SK-N-SH (cell line): Measurements from ENCODE around the gene MAS1L. TPM values are rescaled to one million over a fixed set of nuclear protein-coding genes. Genes with fewer than 3 reads are reported as not detected.

Experiments used
- CTCF ChIA-PET: fragments of 300-600, 350-600 bp; formaldehyde crosslinking; extraction: SDS; loops from one replicate; lab custom pipeline; 2021; lab: Yijun Ruan, JAX
- POLR2A ChIA-PET: fragments of 350-600 bp; sonication (Branson Sonifier 250); formaldehyde crosslinking; extraction: SDS; loops from one replicate; lab custom pipeline; 2020; ENCODE audit warnings: antibody characterized with exemption, inconsistent platforms; lab: Yijun Ruan, JAX
- DNase-seq: peaks from one replicate; pipeline ENCODE4 v3.0.0; 2012
- H2AFZ ChIP-seq: fragments of 200-600 bp; sonication (generic); 2 replicates; pipeline ENCODE4 v1.8.1; 2016; ENCODE audit warnings: antibody characterized with exemption, mild to moderate bottlenecking, low read depth
- H3F3A ChIP-seq: fragments of 200-600 bp; sonication (generic); replicated peaks from 2 replicates; pipeline ENCODE3; 2016; ENCODE audit warnings: antibody characterized with exemption, mild to moderate bottlenecking; ENCODE audit not compliant: insufficient read depth
- H3K27ac ChIP-seq, 2 experiments: fragments of 200-500 bp in 1 of 2; fragments of 200-600 bp in 1 of 2; sonication (Bioruptor generic) in 1 of 2; sonication (generic), shearing (Covaris generic) in 1 of 2; 2 replicates each; pipeline versions ENCODE4 v1.5.1 to v1.6.1; 2014 to 2016; ENCODE audit warnings: low read depth in 2 of 2, inconsistent platforms in 1 of 2, low read length in 1 of 2, mild to moderate bottlenecking in 1 of 2, mixed read lengths in 1 of 2
- H3K27me3 ChIP-seq: fragments of 200-600 bp; sonication (generic), shearing (Covaris generic); 2 replicates; pipeline ENCODE4 v1.6.1; 2016; ENCODE audit warnings: mixed run types; ENCODE audit not compliant: insufficient read depth
- H3K36me3 ChIP-seq, 2 experiments: fragments of 200-500 bp in 1 of 2; fragments of 200-600 bp in 1 of 2; sonication (Bioruptor generic) in 1 of 2; sonication (generic) in 1 of 2; replicated peaks in 1 of 2; 2 replicates each; pipeline versions ENCODE3 to v1.5.1; 2014 to 2016; ENCODE audit warnings: low read length in 1 of 2, mild to moderate bottlenecking in 1 of 2; ENCODE audit not compliant: insufficient read depth in 2 of 2, control insufficient read depth in 1 of 2
- H3K4me1 ChIP-seq, 2 experiments: fragments of 200-500 bp in 1 of 2; fragments of 200-600 bp in 1 of 2; sonication (Bioruptor generic) in 1 of 2; sonication (generic), shearing (Covaris generic) in 1 of 2; 2 replicates each; pipeline versions ENCODE4 v1.5.1 to v1.6.1; 2014 to 2016; ENCODE audit warnings: low read depth in 1 of 2, low read length in 1 of 2, mixed run types in 1 of 2; ENCODE audit not compliant: insufficient read depth in 2 of 2, control insufficient read depth in 1 of 2
- H3K4me2 ChIP-seq: fragments of 200-600 bp; sonication (generic), shearing (Covaris generic); 2 replicates; pipeline ENCODE4 v1.6.1; 2017; ENCODE audit warnings: mixed run types
- H3K4me3 ChIP-seq, 2 experiments: fragments of 200-500 bp in 1 of 2; fragments of 200-600 bp in 1 of 2; sonication (Bioruptor generic) in 1 of 2; sonication (generic), shearing (Covaris generic) in 1 of 2; 2 replicates each; pipeline versions ENCODE4 v1.5.1 to v1.8.1; 2014 to 2016; ENCODE audit warnings: low read depth in 2 of 2, inconsistent platforms in 1 of 2, low read length in 1 of 2, mild to moderate bottlenecking in 1 of 2, mixed read lengths in 1 of 2, moderate library complexity in 1 of 2
- H3K79me2 ChIP-seq: fragments of 200-600 bp; sonication (generic); 2 replicates; pipeline ENCODE4 v1.8.1; 2017; ENCODE audit warnings: mild to moderate bottlenecking; ENCODE audit not compliant: insufficient read depth
- H3K9ac ChIP-seq: fragments of 200-600 bp; sonication (generic); 2 replicates; pipeline ENCODE4 v1.6.1; 2017; ENCODE audit warnings: mixed run types
- H3K9me2 ChIP-seq: fragments of 200-600 bp; sonication (generic); 2 replicates; pipeline ENCODE4 v1.6.1; 2017; ENCODE audit warnings: mixed run types
- H3K9me3 ChIP-seq: fragments of 200-600 bp; sonication (generic); 2 replicates; pipeline ENCODE4 v1.6.1; 2017; ENCODE audit warnings: mixed run types, mild to moderate bottlenecking, moderate library complexity
- H4K20me1 ChIP-seq: fragments of 200-600 bp; sonication (generic); 2 replicates; pipeline ENCODE4 v1.6.1; 2017; ENCODE audit warnings: mild to moderate bottlenecking, mixed run types; ENCODE audit not compliant: insufficient read depth
- CHD2 ChIP-seq: fragments of 150-350 bp; IDR thresholded peaks from 2 replicates; pipeline ENCODE4 v1.6.1; 2018; ENCODE audit warnings: low read length; ENCODE audit not compliant: partially characterized antibody
- ELF1 ChIP-seq: IDR thresholded peaks from 2 replicates; pipeline ENCODE4 v1.4.0; 2012
- FOSL2 ChIP-seq: IDR thresholded peaks from 2 replicates; pipeline ENCODE4 v1.4.0; 2012; ENCODE audit warnings: low read depth, mild to moderate bottlenecking, moderate library complexity, borderline replicate concordance
- FOXJ3 ChIP-seq: sonication (generic); formaldehyde crosslinking; IDR thresholded peaks from 2 replicates; pipeline ENCODE4 v1.5.1; 2020; ENCODE audit warnings: mild to moderate bottlenecking, missing genetic modification reagents
- FOXM1 ChIP-seq: IDR thresholded peaks from 2 replicates; pipeline ENCODE4 v1.4.0; 2012; ENCODE audit warnings: low read depth, mild to moderate bottlenecking
- GABPA ChIP-seq: IDR thresholded peaks from 2 replicates; pipeline ENCODE4 v1.4.0; 2012; ENCODE audit warnings: low read depth, mild to moderate bottlenecking
- JUND ChIP-seq: IDR thresholded peaks from 2 replicates; pipeline ENCODE4 v1.4.0; 2012
- MXI1 ChIP-seq: IDR thresholded peaks from 2 replicates; pipeline ENCODE4 v1.6.1; 2012; ENCODE audit warnings: mild to moderate bottlenecking, low read depth, low read length, improper control_type of control experiment
- NFIC ChIP-seq: IDR thresholded peaks from 2 replicates; pipeline ENCODE4 v1.4.0; 2012; ENCODE audit warnings: borderline replicate concordance
- RCOR1 ChIP-seq: fragments of 150-350 bp; IDR thresholded peaks from 2 replicates; pipeline ENCODE4 v1.6.1; 2017; ENCODE audit warnings: antibody characterized with exemption, low read length
- RFX5 ChIP-seq: IDR thresholded peaks from 2 replicates; pipeline ENCODE4 v1.6.1; 2012; ENCODE audit warnings: mild to moderate bottlenecking, improper control_type of control experiment, low read length
- SIN3A ChIP-seq: IDR thresholded peaks from 2 replicates; pipeline ENCODE4 v1.6.1; 2012; ENCODE audit warnings: low read depth, mild to moderate bottlenecking, low read length, moderate library complexity, borderline replicate concordance
- SMC3 ChIP-seq: IDR thresholded peaks from 2 replicates; pipeline ENCODE4 v1.6.1; 2012; ENCODE audit warnings: low read depth, low read length, improper control_type of control experiment
- TAF1 ChIP-seq: IDR thresholded peaks from 2 replicates; pipeline ENCODE4 v1.6.1; 2012; ENCODE audit warnings: low read depth, mild to moderate bottlenecking, low read length, moderate library complexity, borderline replicate concordance
- USF1 ChIP-seq: IDR thresholded peaks from 2 replicates; pipeline ENCODE4 v1.4.0; 2012; ENCODE audit warnings: low read depth, borderline replicate concordance
- YY1 ChIP-seq: IDR thresholded peaks from 2 replicates; pipeline ENCODE4 v1.4.0; 2012; ENCODE audit warnings: low read depth, mild to moderate bottlenecking
- ZBTB33 ChIP-seq: IDR thresholded peaks from 2 replicates; pipeline ENCODE4 v1.4.0; 2012; ENCODE audit warnings: low read depth, borderline replicate concordance
- WGBS: methylation state at CpG from one replicate; pipeline ENCODE4 v1.1.6; 2017; ENCODE audit warnings: low lambda C conversion rate; 5-methylcytosine and 5-hydroxymethylcytosine counted together
- polyA plus RNA-seq, 3 experiments: library from polyadenylated mRNA; depleted of rRNA; stranded (reverse); fragments of >200 nt; gene quantifications; 2 replicates each; pipeline ENCODE4 v1.2.3, GENCODE V29; 2012
- TF ChIP-seq, protein P1 (sequence below): fragments of 150-350 bp; IDR thresholded peaks from 2 replicates; pipeline ENCODE4 v1.6.1; 2016; ENCODE audit warnings: mild to moderate bottlenecking, low read depth, low read length
- TF ChIP-seq, protein P2 (sequence below): IDR thresholded peaks from 2 replicates; pipeline ENCODE4; 2012
- TF ChIP-seq, protein P3 (sequence below): IDR thresholded peaks from 2 replicates; pipeline ENCODE4 v1.4.0; 2012; ENCODE audit warnings: low read depth

The MAS1L gene
- polyA plus RNA-seq, 1 of the 3 experiments (the other 2 are of a cell fraction), result not detected

DNA sequence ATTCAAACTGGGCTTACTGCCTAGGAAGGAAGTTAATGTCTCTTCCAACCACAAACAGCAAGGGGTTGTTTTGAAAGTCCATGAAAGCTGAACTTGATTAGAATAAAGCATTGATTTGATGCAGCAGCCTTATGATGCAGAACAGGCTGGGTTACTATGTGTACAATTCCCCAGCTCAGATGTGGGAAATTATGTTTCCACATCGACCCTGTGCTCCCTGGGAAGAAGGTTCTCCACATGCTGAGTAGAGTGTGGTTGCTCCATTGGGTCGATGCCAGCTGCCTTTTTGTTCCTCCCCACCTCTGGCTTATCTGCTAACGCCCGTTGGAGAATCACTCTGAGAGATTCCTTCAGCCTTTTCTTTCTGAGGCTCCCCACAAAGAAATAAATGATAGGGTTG, 1.2 kb downstream of the MAS1L start:
- ChIA-PET CTCF (no interaction called here), POLR2A (no interaction called here)
- H3K79me2 ChIP-seq, result no peaks in the 10 kb centered on the region
- no peak overlapping the region for H3K9ac ChIP-seq
- H3K9me2 ChIP-seq, result no peaks in the 10 kb centered on the region
- no peaks in the 10 kb centered on the region for H4K20me1 ChIP-seq
- DNase-seq, result no peak
- no peak overlapping the region for H3K27ac ChIP-seq
- no peak overlapping the region for H3K4me2 ChIP-seq
- no peak overlapping the region for H2AFZ ChIP-seq
- WGBS, result 0% methylated on average over 3 of the region's 4 CpGs
- H3K36me3 ChIP-seq, result no peaks in the 10 kb centered on the region
- no peak for TF ChIP-seq JUND
- TF ChIP-seq YY1, result no peak
- TF ChIP-seq RCOR1, result no peak
- TF ChIP-seq MXI1, result no peak
- TF ChIP-seq RFX5, result no peak
- no peak for TF ChIP-seq FOSL2
- no peak for TF ChIP-seq FOXJ3
- TF ChIP-seq CHD2, result no peak
- TF ChIP-seq, protein P1, sequence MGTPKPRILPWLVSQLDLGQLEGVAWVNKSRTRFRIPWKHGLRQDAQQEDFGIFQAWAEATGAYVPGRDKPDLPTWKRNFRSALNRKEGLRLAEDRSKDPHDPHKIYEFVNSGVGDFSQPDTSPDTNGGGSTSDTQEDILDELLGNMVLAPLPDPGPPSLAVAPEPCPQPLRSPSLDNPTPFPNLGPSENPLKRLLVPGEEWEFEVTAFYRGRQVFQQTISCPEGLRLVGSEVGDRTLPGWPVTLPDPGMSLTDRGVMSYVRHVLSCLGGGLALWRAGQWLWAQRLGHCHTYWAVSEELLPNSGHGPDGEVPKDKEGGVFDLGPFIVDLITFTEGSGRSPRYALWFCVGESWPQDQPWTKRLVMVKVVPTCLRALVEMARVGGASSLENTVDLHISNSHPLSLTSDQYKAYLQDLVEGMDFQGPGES, result no peak
- TF ChIP-seq, protein P2, sequence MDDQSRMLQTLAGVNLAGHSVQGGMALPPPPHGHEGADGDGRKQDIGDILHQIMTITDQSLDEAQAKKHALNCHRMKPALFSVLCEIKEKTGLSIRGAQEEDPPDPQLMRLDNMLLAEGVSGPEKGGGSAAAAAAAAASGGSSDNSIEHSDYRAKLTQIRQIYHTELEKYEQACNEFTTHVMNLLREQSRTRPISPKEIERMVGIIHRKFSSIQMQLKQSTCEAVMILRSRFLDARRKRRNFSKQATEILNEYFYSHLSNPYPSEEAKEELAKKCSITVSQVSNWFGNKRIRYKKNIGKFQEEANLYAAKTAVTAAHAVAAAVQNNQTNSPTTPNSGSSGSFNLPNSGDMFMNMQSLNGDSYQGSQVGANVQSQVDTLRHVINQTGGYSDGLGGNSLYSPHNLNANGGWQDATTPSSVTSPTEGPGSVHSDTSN, result no peak
- TF ChIP-seq ZBTB33, result no peak
- no peak for TF ChIP-seq TAF1
- no peak for TF ChIP-seq USF1
- TF ChIP-seq SIN3A, result no peak
- TF ChIP-seq, protein P3, sequence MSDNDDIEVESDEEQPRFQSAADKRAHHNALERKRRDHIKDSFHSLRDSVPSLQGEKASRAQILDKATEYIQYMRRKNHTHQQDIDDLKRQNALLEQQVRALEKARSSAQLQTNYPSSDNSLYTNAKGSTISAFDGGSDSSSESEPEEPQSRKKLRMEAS, result no peak
- TF ChIP-seq NFIC, result no peak
- TF ChIP-seq ELF1, result no peak
- no peak for TF ChIP-seq SMC3
- TF ChIP-seq GABPA, result no peak
- no peak for TF ChIP-seq FOXM1
- H3K4me3 ChIP-seq, result no peak overlapping the region
- peaks cover 0 to 4% of the 10 kb centered on the region in 2 experiments; a peak in 1 of 4 replicates for H3K4me1 ChIP-seq
- peaks cover 11% of the 10 kb centered on the region for H3F3A ChIP-seq
- H3K9me3 ChIP-seq, result no peaks in the 10 kb centered on the region
- no peaks in the 10 kb centered on the region for H3K27me3 ChIP-seq
